Measurements from ENCODE around the gene ZDHHC14. TPM values are rescaled to one million over a fixed set of nuclear protein-coding genes. Genes with fewer than 3 reads are reported as not detected.
"Not testable (repeated sequence)": the region's sequence is repeated elsewhere in the genome, so short reads cannot be mapped to it uniquely, and the experiment has no call there.

The ZDHHC14 gene
- total and polyA plus RNA-seq, 4 donors, result 4.3 to 18.3 (median 8.9) TPM

DNA sequence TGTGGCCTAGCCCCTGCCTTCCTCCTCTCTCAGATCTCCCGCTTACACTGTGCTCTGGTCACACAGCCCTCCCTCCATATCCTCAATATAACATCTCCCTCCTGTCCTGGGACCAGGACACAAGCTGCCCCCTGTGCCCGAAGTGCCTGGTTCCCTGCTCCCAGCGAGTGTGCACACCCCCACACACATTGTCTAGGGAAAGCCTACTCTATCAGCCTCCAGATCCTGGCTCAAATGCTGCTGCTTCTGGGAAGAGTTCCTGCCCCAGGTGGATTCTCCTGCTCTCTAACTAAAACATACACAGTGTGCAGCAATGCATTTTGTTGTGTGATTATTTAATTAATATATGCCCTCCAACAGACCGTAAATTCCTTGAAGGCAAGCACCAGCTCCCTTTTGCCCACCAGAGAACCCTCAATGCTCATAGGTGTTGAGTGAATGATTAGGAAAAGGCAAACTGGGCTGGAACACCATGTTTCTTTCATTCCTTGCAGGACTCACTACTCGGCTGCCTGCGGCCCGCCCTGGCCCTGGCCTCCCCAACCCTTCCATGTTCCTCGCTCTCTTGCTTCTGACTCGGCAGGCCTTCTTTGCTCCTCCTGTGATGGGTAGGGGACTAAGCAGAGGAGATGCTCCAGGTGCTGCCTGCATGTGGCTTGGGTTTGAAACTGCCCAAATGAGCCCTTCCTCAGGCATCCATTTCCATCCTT is 194.6 kb downstream of the ZDHHC14 start:
- peaks cover 0 to 2% (median 0%) of the 10 kb centered on the region in 4 donors for H3K36me3 ChIP-seq (ENCODE audit: control insufficient read depth in 4 of 4, insufficient read depth in 4 of 4, low read length in 4 of 4)
- no peaks in the 10 kb centered on the region for H3K27me3 ChIP-seq (ENCODE audit: control insufficient read depth in 3 of 3, insufficient read depth in 3 of 3, low read length in 2 of 3)
- no peak for ATAC-seq (ENCODE audit: insufficient read depth, low FRiP score)
- no peaks in the 10 kb centered on the region for H3K9me3 ChIP-seq (ENCODE audit: control insufficient read depth in 4 of 4, insufficient read depth in 3 of 4, low read length in 3 of 4)
- H3K4me1 ChIP-seq (ENCODE audit: control insufficient read depth in 5 of 5, insufficient read depth in 5 of 5, low read length in 5 of 5), result peaks cover 0 to 1% (median 0%) of the 10 kb centered on the region in 5 donors
- no peak overlapping the region for H3K27ac ChIP-seq (ENCODE audit: low read depth in 1 of 2, low read length in 1 of 2)
- TF ChIP-seq, protein P1, sequence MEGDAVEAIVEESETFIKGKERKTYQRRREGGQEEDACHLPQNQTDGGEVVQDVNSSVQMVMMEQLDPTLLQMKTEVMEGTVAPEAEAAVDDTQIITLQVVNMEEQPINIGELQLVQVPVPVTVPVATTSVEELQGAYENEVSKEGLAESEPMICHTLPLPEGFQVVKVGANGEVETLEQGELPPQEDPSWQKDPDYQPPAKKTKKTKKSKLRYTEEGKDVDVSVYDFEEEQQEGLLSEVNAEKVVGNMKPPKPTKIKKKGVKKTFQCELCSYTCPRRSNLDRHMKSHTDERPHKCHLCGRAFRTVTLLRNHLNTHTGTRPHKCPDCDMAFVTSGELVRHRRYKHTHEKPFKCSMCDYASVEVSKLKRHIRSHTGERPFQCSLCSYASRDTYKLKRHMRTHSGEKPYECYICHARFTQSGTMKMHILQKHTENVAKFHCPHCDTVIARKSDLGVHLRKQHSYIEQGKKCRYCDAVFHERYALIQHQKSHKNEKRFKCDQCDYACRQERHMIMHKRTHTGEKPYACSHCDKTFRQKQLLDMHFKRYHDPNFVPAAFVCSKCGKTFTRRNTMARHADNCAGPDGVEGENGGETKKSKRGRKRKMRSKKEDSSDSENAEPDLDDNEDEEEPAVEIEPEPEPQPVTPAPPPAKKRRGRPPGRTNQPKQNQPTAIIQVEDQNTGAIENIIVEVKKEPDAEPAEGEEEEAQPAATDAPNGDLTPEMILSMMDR (IDR thresholded peaks at IDR 0.05; ENCODE audit: control extremely low read depth, extremely low read depth), result no peak
- no peak overlapping the region for H3K9ac ChIP-seq (ENCODE audit: insufficient read depth in 1 of 2, low read length in 2 of 2)
- WGBS, 2 donors, result 85 to 94% methylated on average over 9 of the region's 9 CpGs
- H3K4me3 ChIP-seq, result no peak overlapping the region
- DNase-seq, result no peak

- H3K9me3 ChIP-seq (ENCODE audit: control insufficient read depth in 4 of 4, insufficient read depth in 3 of 4, low read length in 3 of 4); H3K4me1 ChIP-seq (ENCODE audit: control insufficient read depth in 5 of 5, insufficient read depth in 5 of 5, low read length in 5 of 5); H3K4me3 ChIP-seq; H3K9ac ChIP-seq (ENCODE audit: insufficient read depth in 1 of 2, low read length in 2 of 2); H3K27ac ChIP-seq (ENCODE audit: low read depth in 1 of 2, low read length in 1 of 2); ATAC-seq (ENCODE audit: insufficient read depth, low FRiP score); H3K27me3 ChIP-seq (ENCODE audit: control insufficient read depth in 3 of 3, insufficient read depth in 3 of 3, low read length in 2 of 3); H3K36me3 ChIP-seq (ENCODE audit: control insufficient read depth in 4 of 4, insufficient read depth in 4 of 4, low read length in 4 of 4); DNase-seq: not testable (repeated sequence)
Observed at GRCh38 chr6:157576991-157577390, 196.0 kb downstream of the ZDHHC14 start.

GRCh38 chr6:157578527-157578926 is 197.5 kb downstream of the ZDHHC14 start:
- not testable (repeated sequence) for H3K9ac ChIP-seq (ENCODE audit: insufficient read depth in 1 of 2, low read length in 2 of 2); H3K27me3 ChIP-seq (ENCODE audit: control insufficient read depth in 3 of 3, insufficient read depth in 3 of 3, low read length in 2 of 3); DNase-seq; H3K36me3 ChIP-seq (ENCODE audit: control insufficient read depth in 4 of 4, insufficient read depth in 4 of 4, low read length in 4 of 4); ATAC-seq (ENCODE audit: insufficient read depth, low FRiP score); H3K27ac ChIP-seq (ENCODE audit: low read depth in 1 of 2, low read length in 1 of 2); H3K4me3 ChIP-seq; H3K9me3 ChIP-seq (ENCODE audit: control insufficient read depth in 4 of 4, insufficient read depth in 3 of 4, low read length in 3 of 4); H3K4me1 ChIP-seq (ENCODE audit: control insufficient read depth in 5 of 5, insufficient read depth in 5 of 5, low read length in 5 of 5)
- 94 to 97% methylated on average over 2 of the region's 2 CpGs for WGBS, 2 donors

DNA sequence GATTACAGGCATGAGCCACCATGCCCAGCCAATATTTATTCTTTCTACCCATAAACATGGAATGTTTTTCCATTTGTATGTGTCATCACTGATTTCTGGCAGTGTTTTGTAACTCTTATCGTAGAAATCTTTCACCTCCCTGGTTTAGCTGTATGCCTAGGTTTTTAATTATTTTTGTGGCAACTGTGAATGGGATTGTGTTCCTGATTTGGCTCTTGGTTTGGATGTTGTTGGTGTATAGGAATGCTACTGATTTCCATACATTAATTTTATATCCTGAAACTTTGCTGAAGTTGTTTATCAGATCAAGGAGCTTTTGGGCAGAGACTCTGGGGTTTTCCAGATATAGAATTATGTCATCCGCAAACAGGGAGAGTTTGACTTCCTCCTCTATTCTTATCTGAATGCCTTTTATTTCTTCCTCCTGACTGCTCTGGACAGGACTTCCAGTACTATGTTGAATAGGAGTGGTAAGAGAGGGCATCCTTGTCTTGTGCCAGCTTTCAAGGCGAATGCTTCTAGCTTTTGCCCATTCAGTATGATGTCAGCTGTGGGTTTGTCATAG is 198.6 kb downstream of the ZDHHC14 start:
- Histone ChIP-seq H3K27ac (ENCODE audit: low read depth in 1 of 2, low read length in 1 of 2) (no peak overlapping the region), H3K4me1 (ENCODE audit: control insufficient read depth in 5 of 5, insufficient read depth in 5 of 5, low read length in 5 of 5) (peaks cover 0 to 4% (median 0%) of the 10 kb centered on the region in 5 donors), H3K27me3 (ENCODE audit: control insufficient read depth in 3 of 3, insufficient read depth in 3 of 3, low read length in 2 of 3) (no peaks in the 10 kb centered on the region), H3K36me3 (ENCODE audit: control insufficient read depth in 4 of 4, insufficient read depth in 4 of 4, low read length in 4 of 4) (peaks cover 0 to 5% (median 0%) of the 10 kb centered on the region in 4 donors), H3K9ac (ENCODE audit: insufficient read depth in 1 of 2, low read length in 2 of 2) (no peak overlapping the region), H3K4me3 (no peak overlapping the region), H3K9me3 (ENCODE audit: control insufficient read depth in 4 of 4, insufficient read depth in 3 of 4, low read length in 3 of 4) (no peaks in the 10 kb centered on the region)
- ATAC-seq (ENCODE audit: insufficient read depth, low FRiP score) (no peak), DNase-seq (no peak)
- WGBS, 2 donors, result 51 to 72% methylated on average over 3 of the region's 3 CpGs
- TF ChIP-seq, protein P1 (IDR thresholded peaks at IDR 0.05; ENCODE audit: control extremely low read depth, extremely low read depth), result no peak

Measured in lung (tissue), 12 donors.